HCT116 (cell line): ENCODE measurements around the gene PACS2.

Source experiments
- JUND ChIP-seq: IDR thresholded peaks from 2 replicates; pipeline ENCODE4 v1.6.1; 2012
- POLR2A ChIP-seq: IDR thresholded peaks from 2 replicates; pipeline ENCODE4 v1.7.0; 2011; ENCODE audit warnings: borderline replicate concordance; ENCODE audit not compliant: insufficient read depth, insufficient read length; ENCODE audit errors: extremely low read depth
- RAD21 ChIP-seq: IDR thresholded peaks from 2 replicates; pipeline ENCODE4 v1.6.1; 2012; ENCODE audit warnings: low read depth, mild to moderate bottlenecking
- SIN3A ChIP-seq: IDR thresholded peaks from 2 replicates; pipeline ENCODE4 v1.6.1; 2012; ENCODE audit warnings: low read depth
- TF ChIP-seq, protein P1 (sequence below), 3 experiments: fragments of 200-600 bp in 1 of 3; sonication (generic) in 1 of 3; IDR thresholded peaks in 2 of 3; conservative IDR thresholded peaks in 1 of 3; 2 replicates each; pipeline ENCODE4 v1.5.1; 2012 to 2017; ENCODE audit warnings: low read depth in 2 of 3, low read length in 2 of 3, antibody characterized with exemption in 1 of 3, borderline replicate concordance in 1 of 3, control low read depth in 1 of 3, mild to moderate bottlenecking in 1 of 3, mixed read lengths in 1 of 3, mixed run types in 1 of 3, moderate library complexity in 1 of 3; ENCODE audit not compliant: insufficient read depth in 1 of 3
- TF ChIP-seq, protein P2 (sequence below): IDR thresholded peaks from 2 replicates; pipeline ENCODE4 v1.6.1; 2011; ENCODE audit warnings: mild to moderate bottlenecking, low read length, moderate library complexity; ENCODE audit not compliant: insufficient replicate concordance; ENCODE audit errors: extremely low read depth

DNA sequence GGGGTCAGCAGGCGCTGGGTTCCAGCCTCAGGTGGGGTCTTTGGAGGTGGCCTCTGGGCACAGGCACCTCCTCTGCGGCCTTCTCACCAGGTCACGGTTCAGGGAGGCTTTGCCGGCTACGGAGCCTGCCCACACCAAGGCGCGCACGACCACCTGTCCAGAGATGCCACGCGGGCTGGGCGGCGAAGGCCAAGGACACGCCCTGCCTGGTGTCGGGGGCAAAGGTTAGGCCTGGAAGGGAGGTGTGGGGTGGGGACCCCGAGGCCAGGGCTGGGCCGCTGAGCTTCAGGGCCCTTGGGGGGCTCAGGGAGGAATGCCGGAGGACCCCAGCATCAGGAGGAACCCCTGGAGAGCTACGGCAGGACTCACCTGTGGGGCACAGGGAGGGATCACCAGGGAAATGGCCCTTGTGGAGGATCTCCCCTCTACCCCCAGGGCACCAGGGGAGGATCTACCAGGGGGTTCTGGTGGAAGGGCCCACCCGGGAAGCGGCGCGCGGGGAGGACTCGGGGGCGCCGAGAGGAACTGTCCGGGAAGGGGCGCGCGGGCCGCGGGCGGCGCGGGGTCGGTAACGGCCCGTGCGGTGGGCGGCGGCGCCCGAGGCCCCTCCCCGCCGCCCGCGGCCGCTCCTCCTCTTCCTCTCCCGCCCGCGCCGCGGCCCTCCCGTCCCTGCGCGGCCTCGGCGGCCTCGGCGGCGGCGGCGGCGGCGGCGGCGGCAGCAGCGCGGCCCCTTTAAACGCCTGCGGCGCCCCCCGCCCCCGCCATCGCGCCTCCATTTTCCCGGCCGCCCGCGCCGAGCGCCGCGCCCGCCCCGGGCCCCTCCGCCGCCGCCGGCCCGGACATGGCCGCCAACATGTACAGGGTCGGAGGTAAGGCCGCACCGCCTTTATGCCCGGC, 104.9 kb downstream of the PACS2 start, which contains the start of gene MTA1:
- TF ChIP-seq RAD21 = no peak
- TF ChIP-seq SIN3A = no peak
- TF ChIP-seq, protein P1, sequence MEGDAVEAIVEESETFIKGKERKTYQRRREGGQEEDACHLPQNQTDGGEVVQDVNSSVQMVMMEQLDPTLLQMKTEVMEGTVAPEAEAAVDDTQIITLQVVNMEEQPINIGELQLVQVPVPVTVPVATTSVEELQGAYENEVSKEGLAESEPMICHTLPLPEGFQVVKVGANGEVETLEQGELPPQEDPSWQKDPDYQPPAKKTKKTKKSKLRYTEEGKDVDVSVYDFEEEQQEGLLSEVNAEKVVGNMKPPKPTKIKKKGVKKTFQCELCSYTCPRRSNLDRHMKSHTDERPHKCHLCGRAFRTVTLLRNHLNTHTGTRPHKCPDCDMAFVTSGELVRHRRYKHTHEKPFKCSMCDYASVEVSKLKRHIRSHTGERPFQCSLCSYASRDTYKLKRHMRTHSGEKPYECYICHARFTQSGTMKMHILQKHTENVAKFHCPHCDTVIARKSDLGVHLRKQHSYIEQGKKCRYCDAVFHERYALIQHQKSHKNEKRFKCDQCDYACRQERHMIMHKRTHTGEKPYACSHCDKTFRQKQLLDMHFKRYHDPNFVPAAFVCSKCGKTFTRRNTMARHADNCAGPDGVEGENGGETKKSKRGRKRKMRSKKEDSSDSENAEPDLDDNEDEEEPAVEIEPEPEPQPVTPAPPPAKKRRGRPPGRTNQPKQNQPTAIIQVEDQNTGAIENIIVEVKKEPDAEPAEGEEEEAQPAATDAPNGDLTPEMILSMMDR (IDR thresholded peaks at IDR 0.05 in 2 of 3, conservative IDR thresholded peaks at IDR 0.05 in 1 of 3; ENCODE audit: borderline replicate concordance in 1 of 3, insufficient read depth in 1 of 3, low read depth in 2 of 3, low read length in 2 of 3) = no peak
- TF ChIP-seq POLR2A = no peak
- no peak for TF ChIP-seq JUND
- TF ChIP-seq, protein P2, sequence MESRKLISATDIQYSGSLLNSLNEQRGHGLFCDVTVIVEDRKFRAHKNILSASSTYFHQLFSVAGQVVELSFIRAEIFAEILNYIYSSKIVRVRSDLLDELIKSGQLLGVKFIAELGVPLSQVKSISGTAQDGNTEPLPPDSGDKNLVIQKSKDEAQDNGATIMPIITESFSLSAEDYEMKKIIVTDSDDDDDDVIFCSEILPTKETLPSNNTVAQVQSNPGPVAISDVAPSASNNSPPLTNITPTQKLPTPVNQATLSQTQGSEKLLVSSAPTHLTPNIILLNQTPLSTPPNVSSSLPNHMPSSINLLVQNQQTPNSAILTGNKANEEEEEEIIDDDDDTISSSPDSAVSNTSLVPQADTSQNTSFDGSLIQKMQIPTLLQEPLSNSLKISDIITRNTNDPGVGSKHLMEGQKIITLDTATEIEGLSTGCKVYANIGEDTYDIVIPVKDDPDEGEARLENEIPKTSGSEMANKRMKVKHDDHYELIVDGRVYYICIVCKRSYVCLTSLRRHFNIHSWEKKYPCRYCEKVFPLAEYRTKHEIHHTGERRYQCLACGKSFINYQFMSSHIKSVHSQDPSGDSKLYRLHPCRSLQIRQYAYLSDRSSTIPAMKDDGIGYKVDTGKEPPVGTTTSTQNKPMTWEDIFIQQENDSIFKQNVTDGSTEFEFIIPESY = no peak
